ENCODE measurements around the gene LTBP4.

DNA sequence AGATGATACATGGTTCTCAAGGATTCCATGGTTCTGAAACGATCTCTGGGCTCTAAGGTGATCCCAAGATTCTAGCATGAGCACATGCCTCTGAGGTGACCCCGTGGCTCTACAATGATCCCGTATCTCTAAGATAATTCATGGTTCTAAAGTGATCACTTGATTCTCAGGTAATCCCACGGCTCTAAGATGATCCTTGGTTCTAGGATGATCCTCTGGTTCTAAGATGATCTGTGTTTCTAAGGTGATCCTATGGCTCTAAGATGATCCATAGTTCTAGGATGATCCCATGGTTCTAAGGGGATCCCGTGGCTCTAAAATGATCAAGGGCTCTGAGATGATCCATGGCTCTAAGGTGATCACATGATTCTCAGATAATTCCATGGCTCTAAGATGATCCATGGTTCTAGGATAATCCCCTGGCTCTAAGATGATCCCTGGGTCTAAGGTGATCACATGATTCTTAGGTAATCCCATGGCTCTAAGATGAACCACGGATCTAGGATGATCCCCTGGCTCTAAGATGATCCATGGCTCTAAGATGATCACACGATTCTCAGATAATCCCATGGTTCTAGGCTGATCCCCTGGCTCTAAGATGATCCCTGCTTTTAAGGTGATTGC lies 67.9 kb downstream of the LTBP4 start:
- TF ChIP-seq, protein P1, sequence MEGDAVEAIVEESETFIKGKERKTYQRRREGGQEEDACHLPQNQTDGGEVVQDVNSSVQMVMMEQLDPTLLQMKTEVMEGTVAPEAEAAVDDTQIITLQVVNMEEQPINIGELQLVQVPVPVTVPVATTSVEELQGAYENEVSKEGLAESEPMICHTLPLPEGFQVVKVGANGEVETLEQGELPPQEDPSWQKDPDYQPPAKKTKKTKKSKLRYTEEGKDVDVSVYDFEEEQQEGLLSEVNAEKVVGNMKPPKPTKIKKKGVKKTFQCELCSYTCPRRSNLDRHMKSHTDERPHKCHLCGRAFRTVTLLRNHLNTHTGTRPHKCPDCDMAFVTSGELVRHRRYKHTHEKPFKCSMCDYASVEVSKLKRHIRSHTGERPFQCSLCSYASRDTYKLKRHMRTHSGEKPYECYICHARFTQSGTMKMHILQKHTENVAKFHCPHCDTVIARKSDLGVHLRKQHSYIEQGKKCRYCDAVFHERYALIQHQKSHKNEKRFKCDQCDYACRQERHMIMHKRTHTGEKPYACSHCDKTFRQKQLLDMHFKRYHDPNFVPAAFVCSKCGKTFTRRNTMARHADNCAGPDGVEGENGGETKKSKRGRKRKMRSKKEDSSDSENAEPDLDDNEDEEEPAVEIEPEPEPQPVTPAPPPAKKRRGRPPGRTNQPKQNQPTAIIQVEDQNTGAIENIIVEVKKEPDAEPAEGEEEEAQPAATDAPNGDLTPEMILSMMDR (IDR thresholded peaks at IDR 0.05): no peak
- TF ChIP-seq POLR2A (IDR thresholded peaks at IDR 0.05): no peak
